ENCODE measurements around the gene DDX28. TPM values are rescaled to one million over a fixed set of nuclear protein-coding genes. Genes with fewer than 3 reads are reported as not detected.

DDX28 gene
- total and polyA plus RNA-seq, 2 of the 8 experiments (the other 6 are each of a cell fraction or from before 2014, with no cell fraction given): 16.8 to 28.1 TPM

GRCh38 chr16:67993207-67994039 is 29.6 kb downstream of the DDX28 start (continued):
- TF ChIP-seq CTCF (IDR thresholded peaks at IDR 0.05; ENCODE audit: control extremely low read depth in 1 of 3, insufficient read depth in 1 of 3, low read depth in 1 of 3, low read length in 3 of 3): peak; percentile 90 to 97 (median 94)
- TF ChIP-seq HDAC2 (IDR thresholded peaks at IDR 0.05; ENCODE audit: borderline replicate concordance in 1 of 2, low read depth in 2 of 2, low read length in 2 of 2): peak; percentile 63 to 92; a peak in 2 of 4 replicates
- no peak for TF ChIP-seq CHD1 (IDR thresholded peaks at IDR 0.05; ENCODE audit: low read depth, low read length)
- 0 out of 2 replicates have a peak, but pooled peaks have one; percentile 31 for TF ChIP-seq FOSL1 (IDR thresholded peaks at IDR 0.05; ENCODE audit: insufficient read depth, low read depth, low read length)
- TF ChIP-seq EGR1 (IDR thresholded peaks at IDR 0.05; ENCODE audit: borderline replicate concordance, low read depth, low read length): peak; percentile 63
- peak; percentile 84 for TF ChIP-seq CREB1 (IDR thresholded peaks at IDR 0.05)
- TF ChIP-seq SIN3A (conservative IDR thresholded peaks at IDR 0.05 in 1 of 2, IDR thresholded peaks at IDR 0.05 in 1 of 2; ENCODE audit: low read depth in 1 of 2, low read length in 2 of 2): no peak
- no peak for TF ChIP-seq SIX5 (IDR thresholded peaks at IDR 0.05; ENCODE audit: low read depth, low read length)
- TF ChIP-seq SIRT6 (IDR thresholded peaks at IDR 0.05; ENCODE audit: low read length): no peak
- no peak for TF ChIP-seq POU5F1 (IDR thresholded peaks at IDR 0.05; ENCODE audit: low read depth, low read length)
